ENCODE data around the gene KY. TPM values are rescaled to one million over a fixed set of nuclear protein-coding genes. Genes with fewer than 3 reads are reported as not detected.

The KY gene
- total RNA-seq, 2 donors from 2014 or later: 0.26 TPM; not detected in 1

- no peaks in the 10 kb centered on the region for H3K4me1 ChIP-seq
- no peaks in the 10 kb centered on the region for H3K27me3 ChIP-seq
- no peaks in the 10 kb centered on the region for H3K36me3 ChIP-seq (replicated peaks in 1 of 2; ENCODE audit: insufficient read depth in 1 of 2, low read depth in 2 of 2)
- 77 to 81% methylated on average over 6 of the region's 6 CpGs for WGBS, 2 donors
- no peak for TF ChIP-seq POLR2A (IDR thresholded peaks at IDR 0.05)
- no peak for TF ChIP-seq CTCF (IDR thresholded peaks at IDR 0.05)
- H3K27ac ChIP-seq: no peak overlapping the region
- no peak for ATAC-seq
- H3K4me3 ChIP-seq: no peak overlapping the region
- peaks cover 0 to 20% (median 0%) of the 10 kb centered on the region in 3 donors for H3K9me3 ChIP-seq
- intact Hi-C loops (cut with DNase I): no loop called here
- DNase-seq: no peak
Measured at GRCh38 chr3:134568790-134569189, 82.0 kb downstream of the KY start.

GRCh38 chr3:134567605-134568004, 83.2 kb downstream of the KY start:
- no peak overlapping the region for H3K4me3 ChIP-seq
- no peak for ATAC-seq
- no peaks in the 10 kb centered on the region for H3K27me3 ChIP-seq
- no peak overlapping the region for H3K27ac ChIP-seq
- TF ChIP-seq CTCF (IDR thresholded peaks at IDR 0.05): no peak
- no peak for TF ChIP-seq POLR2A (IDR thresholded peaks at IDR 0.05)
- H3K4me1 ChIP-seq: no peaks in the 10 kb centered on the region
- whole genome bisulfite sequencing, 2 donors: 63 to 76% methylated on average over 4 of the region's 4 CpGs
- peaks cover 0 to 20% (median 0%) of the 10 kb centered on the region in 3 donors for H3K9me3 ChIP-seq
- DNase-seq: no peak
- no peaks in the 10 kb centered on the region for H3K36me3 ChIP-seq (replicated peaks in 1 of 2; ENCODE audit: insufficient read depth in 1 of 2, low read depth in 2 of 2)
- intact Hi-C loops (cut with DNase I): no loop called here

GRCh38 chr3:134564991-134565390, 85.8 kb downstream of the KY start:
- WGBS, 2 donors: 96 to 97% methylated on average over 2 of the region's 2 CpGs
- intact Hi-C loops (cut with DNase I): no loop called here

GRCh38 chr3:134563601-134564000, 87.2 kb downstream of the KY start:
- 93 to 95% methylated on average over 6 of the region's 6 CpGs for WGBS, 2 donors

More at GRCh38 chr3:134564991-134565390, 85.8 kb downstream of the KY start:
- no peak for TF ChIP-seq CTCF (IDR thresholded peaks at IDR 0.05)
- no peak for TF ChIP-seq POLR2A (IDR thresholded peaks at IDR 0.05)
- Histone ChIP-seq H3K27me3 (no peaks in the 10 kb centered on the region), H3K4me3 (no peak overlapping the region), H3K4me1 (no peaks in the 10 kb centered on the region), H3K27ac (no peak overlapping the region), H3K36me3 (replicated peaks in 1 of 2; ENCODE audit: insufficient read depth in 1 of 2, low read depth in 2 of 2) (no peaks in the 10 kb centered on the region), H3K9me3 (peaks cover 0 to 7% (median 0%) of the 10 kb centered on the region in 3 donors)
- DNase-seq: no peak
- ATAC-seq: no peak

More at GRCh38 chr3:134563601-134564000, 87.2 kb downstream of the KY start:
- Histone ChIP-seq H3K27ac (no peak overlapping the region), H3K9me3 (no peaks in the 10 kb centered on the region), H3K4me3 (no peak overlapping the region), H3K36me3 (replicated peaks in 1 of 2; ENCODE audit: insufficient read depth in 1 of 2, low read depth in 2 of 2) (no peaks in the 10 kb centered on the region), H3K27me3 (no peaks in the 10 kb centered on the region), H3K4me1 (no peaks in the 10 kb centered on the region)
- TF ChIP-seq CTCF (IDR thresholded peaks at IDR 0.05) (no peak), POLR2A (IDR thresholded peaks at IDR 0.05) (no peak)
- ATAC-seq (no peak), DNase-seq (no peak)
- intact Hi-C loops (cut with DNase I): no loop called here
